Left ventricle myocardium inferior (tissue), 1 donor: ENCODE results near the gene ERMP1. TPM values are rescaled to one million over a fixed set of nuclear protein-coding genes. Genes with fewer than 3 reads are reported as not detected.

ENCODE experiments used
- DNase-seq: peaks from one replicate; pipeline ENCODE4 v3.0.0-alpha.2; 2020
- H3K27ac ChIP-seq: fragments of 200-600 bp; replicated peaks from 2 replicates; pipeline ENCODE4 v1.8.0; 2021
- H3K27me3 ChIP-seq: fragments of 200-600 bp; 2 replicates; pipeline ENCODE4 v1.8.0; 2021; ENCODE audit warnings: low read depth
- H3K36me3 ChIP-seq: fragments of 200-600 bp; 2 replicates; pipeline ENCODE4 v1.8.0; 2021
- H3K4me1 ChIP-seq: fragments of 200-600 bp; 2 replicates; pipeline ENCODE4 v1.8.0; 2021
- H3K4me3 ChIP-seq: fragments of 200-600 bp; 2 replicates; pipeline ENCODE4 v1.8.0; 2021; ENCODE audit warnings: mild to moderate bottlenecking, moderate library complexity
- H3K9me3 ChIP-seq: fragments of 200-600 bp; replicated peaks from 2 replicates; pipeline ENCODE4 v1.8.0; 2021
- CTCF ChIP-seq: fragments of 200-600 bp; IDR thresholded peaks from 2 replicates; pipeline ENCODE4 v1.8.0; 2021; ENCODE audit warnings: antibody characterized with exemption, mild to moderate bottlenecking, borderline replicate concordance
- intact Hi-C: fragments of 100-400 bp; cut with micrococcal nuclease; formaldehyde crosslinking; loops from one replicate; pipeline ENCODE4 v1.11.0; 2022
- total RNA-seq: library from RNA; stranded (reverse); fragmentation: NEBNext Ultra II Directional; extraction: Animal tissue kit (Norgen Biotek cat#: 25700); gene quantifications from one replicate; pipeline ENCODE4 v1.2.1, GENCODE V29; 2021
- donor health status: DM: no; HTN: yes; CAD: no; lungs with severe emphysema.

Gene ERMP1
- total RNA-seq, 1 donor from 2014 or later: 23.9 TPM

- Histone ChIP-seq H3K36me3 (no peaks in the 10 kb centered on the region), H3K4me3 (no peak overlapping the region), H3K27me3 (no peaks in the 10 kb centered on the region), H3K27ac (no peak overlapping the region), H3K4me1 (peaks cover 6% of the 10 kb centered on the region), H3K9me3 (no peaks in the 10 kb centered on the region)
- no peak for TF ChIP-seq CTCF
- DNase-seq: no peak
- intact Hi-C loops: no loop called here
Measured at GRCh38 chr9:5870020-5870339, 37.1 kb upstream of the ERMP1 start.

DNA sequence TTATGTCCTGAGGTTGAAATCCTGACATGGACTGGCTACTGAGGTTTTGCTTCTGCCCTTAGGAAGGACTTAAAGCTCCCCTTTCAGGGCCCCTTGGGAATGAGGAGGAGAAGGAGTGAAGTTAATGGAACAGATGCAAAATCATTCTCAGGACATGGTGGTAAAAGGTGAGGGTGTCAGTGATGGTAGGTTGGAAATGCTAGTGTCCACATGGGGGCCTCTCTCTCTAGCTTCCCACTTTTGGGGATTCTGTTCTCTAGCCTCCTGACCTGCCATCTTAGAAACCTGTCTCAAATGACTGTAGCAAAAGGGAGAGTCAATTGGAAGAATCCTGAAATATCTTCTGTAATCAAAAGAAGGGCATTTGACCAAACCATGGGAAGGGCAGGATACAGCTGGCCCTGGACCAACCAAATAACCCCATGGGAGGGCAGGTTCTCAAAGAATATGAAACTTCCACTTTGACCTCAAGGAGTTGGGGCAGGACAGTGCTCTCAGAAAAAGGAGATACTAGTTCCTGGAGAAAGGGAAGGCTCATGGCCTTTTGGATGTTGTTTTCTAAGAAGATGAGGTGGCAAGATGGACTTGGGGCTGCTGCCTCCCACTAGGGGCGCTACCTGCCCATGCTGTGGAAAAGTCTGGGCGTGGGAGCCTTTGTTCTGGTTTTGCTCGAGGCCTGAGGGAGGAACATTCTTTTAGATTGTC lies 36.5 kb upstream of the ERMP1 start:
- no peak for TF ChIP-seq CTCF
- Histone ChIP-seq H3K9me3 (no peaks in the 10 kb centered on the region), H3K27me3 (no peaks in the 10 kb centered on the region), H3K36me3 (no peaks in the 10 kb centered on the region), H3K4me1 (peaks cover 6% of the 10 kb centered on the region), H3K27ac (no peak overlapping the region), H3K4me3 (no peak overlapping the region)
- intact Hi-C loops: no loop called here
- no peak for DNase-seq

GRCh38 chr9:5868235-5868634 lies 35.3 kb upstream of the ERMP1 start:
- Histone ChIP-seq H3K27ac (no peak overlapping the region), H3K4me3 (no peak overlapping the region), H3K9me3 (no peaks in the 10 kb centered on the region), H3K4me1 (peaks cover 8% of the 10 kb centered on the region), H3K36me3 (no peaks in the 10 kb centered on the region), H3K27me3 (no peaks in the 10 kb centered on the region)
- DNase-seq: no peak
- no peak for TF ChIP-seq CTCF
- intact Hi-C loops: no loop called here

GRCh38 chr9:5866685-5867084 lies 33.8 kb upstream of the ERMP1 start:
- Histone ChIP-seq H3K9me3 (no peaks in the 10 kb centered on the region), H3K27me3 (no peaks in the 10 kb centered on the region), H3K36me3 (no peaks in the 10 kb centered on the region), H3K4me1 (peaks cover 14% of the 10 kb centered on the region), H3K4me3 (no peak overlapping the region), H3K27ac (no peak overlapping the region)
- DNase-seq: no peak
- no peak for TF ChIP-seq CTCF
- intact Hi-C loops: no loop called here

DNA sequence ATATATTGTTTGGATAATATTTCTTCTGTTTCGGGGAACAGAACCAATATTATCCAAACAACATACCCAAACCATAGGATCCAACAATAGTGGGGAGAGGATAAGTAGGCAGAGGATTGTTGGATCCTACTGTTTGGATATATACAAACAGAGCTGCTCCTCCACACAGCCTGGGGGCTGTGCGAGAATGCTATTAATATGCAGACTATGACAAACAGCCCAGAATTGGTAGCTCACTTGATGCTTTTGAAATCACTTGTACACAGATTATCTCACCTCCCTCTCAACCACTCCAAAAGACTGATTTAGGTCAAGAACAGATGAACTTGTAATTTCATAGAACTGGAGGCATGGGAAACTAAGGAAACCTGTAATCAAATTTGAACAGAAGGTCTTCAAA lies 33.4 kb upstream of the ERMP1 start:
- no peak overlapping the region for H3K27ac ChIP-seq
- TF ChIP-seq CTCF: no peak
- no peak overlapping the region for H3K4me3 ChIP-seq
- peaks cover 14% of the 10 kb centered on the region for H3K4me1 ChIP-seq
- no peaks in the 10 kb centered on the region for H3K27me3 ChIP-seq
- intact Hi-C loops: no loop called here
- no peaks in the 10 kb centered on the region for H3K9me3 ChIP-seq
- no peaks in the 10 kb centered on the region for H3K36me3 ChIP-seq
- DNase-seq: no peak
